Right atrium auricular region (tissue), 2 donors: ENCODE results near the gene ARHGAP42. TPM values are rescaled to one million over a fixed set of nuclear protein-coding genes. Genes with fewer than 3 reads are reported as not detected.

ENCODE experiments used
- DNase-seq: peaks from one replicate; pipeline ENCODE4 v3.0.0-alpha.2; 2019; ENCODE audit warnings: low spot score
- H3K27ac ChIP-seq, 2 donors: fragments of 200-600 bp; sonication (generic); 1 replicate in 1 of 2; 2 replicates in 1 of 2; pipeline ENCODE4 v1.5.1; 2016 to 2019
- H3K27me3 ChIP-seq, 2 donors: fragments of 200-600 bp; sonication (generic); one replicate each; pipeline versions ENCODE4 v1.5.1 to v1.6.0; 2017 to 2019
- H3K36me3 ChIP-seq: fragments of 200-600 bp; sonication (generic); one replicate; pipeline ENCODE4 v1.5.1; 2016
- H3K4me1 ChIP-seq, 2 donors: fragments of 200-600 bp; sonication (generic); one replicate each; pipeline versions ENCODE4 v1.5.1 to v1.6.0; 2017 to 2019
- H3K4me3 ChIP-seq, 2 donors: fragments of 200-600 bp; sonication (generic); 1 replicate in 1 of 2; 2 replicates in 1 of 2; pipeline ENCODE4 v1.5.1; 2017 to 2019; ENCODE audit warnings: mild to moderate bottlenecking in 1 of 2, moderate library complexity in 1 of 2
- H3K9me3 ChIP-seq, 2 donors: fragments of 200-600 bp; sonication (generic); one replicate each; pipeline ENCODE4 v1.5.1; 2019
- CTCF ChIP-seq, 2 donors: fragments of 200-600 bp; sonication (generic); IDR thresholded peaks; one replicate each; pipeline ENCODE4 v1.5.1; 2019; ENCODE audit warnings: antibody characterized with exemption in 2 of 2
- total RNA-seq, 2 donors: library from RNA; depleted of rRNA; stranded (reverse); fragments of >200 nt; gene quantifications; one replicate each; pipeline ENCODE4 v1.1.0, GENCODE V29; 2016

The ARHGAP42 gene
- total RNA-seq, 2 donors from 2014 or later, result 6.1 to 12.1 TPM

- peaks cover 0 to 21% of the 10 kb centered on the region in 2 donors for H3K4me1 ChIP-seq
- H3K27me3 ChIP-seq, result no peaks in the 10 kb centered on the region
- no peak for DNase-seq
- H3K27ac ChIP-seq, result peak overlapping the region; percentile 31 to 32
- TF ChIP-seq CTCF (IDR thresholded peaks at IDR 0.05), result no peak
- no peaks in the 10 kb centered on the region for H3K9me3 ChIP-seq
- H3K36me3 ChIP-seq, result no peaks in the 10 kb centered on the region
- peak overlapping the region in 1 of 2 donors; percentile 5 for H3K4me3 ChIP-seq
Observed at GRCh38 chr11:100715165-100715761, 28.2 kb downstream of the ARHGAP42 start.

- DNase-seq, result no peak
- Histone ChIP-seq H3K4me3 (no peak overlapping the region), H3K4me1 (peaks cover 0 to 23% of the 10 kb centered on the region in 2 donors), H3K36me3 (no peaks in the 10 kb centered on the region), H3K27me3 (no peaks in the 10 kb centered on the region), H3K27ac (no peak overlapping the region), H3K9me3 (no peaks in the 10 kb centered on the region)
- no peak for TF ChIP-seq CTCF (IDR thresholded peaks at IDR 0.05)
Observed at GRCh38 chr11:100716838-100717237, 29.8 kb downstream of the ARHGAP42 start.

- Histone ChIP-seq H3K27ac (peak overlapping the region; percentile 51 to 57), H3K4me1 (peaks cover 0 to 23% of the 10 kb centered on the region in 2 donors), H3K4me3 (no peak overlapping the region)
Observed at GRCh38 chr11:100719362-100719761, 32.3 kb downstream of the ARHGAP42 start.

GRCh38 chr11:100719809-100720221 is 32.7 kb downstream of the ARHGAP42 start:
- no peaks in the 10 kb centered on the region for H3K27me3 ChIP-seq
- no peak for DNase-seq
- H3K36me3 ChIP-seq, result no peaks in the 10 kb centered on the region
- peaks cover 0 to 23% of the 10 kb centered on the region in 2 donors for H3K4me1 ChIP-seq
- no peak overlapping the region for H3K4me3 ChIP-seq
- no peak for TF ChIP-seq CTCF (IDR thresholded peaks at IDR 0.05)
- peak overlapping the region; percentile 51 to 57 for H3K27ac ChIP-seq
- no peaks in the 10 kb centered on the region for H3K9me3 ChIP-seq

More at GRCh38 chr11:100719362-100719761, 32.3 kb downstream of the ARHGAP42 start:
- Histone ChIP-seq H3K27me3 (no peaks in the 10 kb centered on the region), H3K9me3 (no peaks in the 10 kb centered on the region), H3K36me3 (no peaks in the 10 kb centered on the region)
- no peak for DNase-seq
- TF ChIP-seq CTCF (IDR thresholded peaks at IDR 0.05), result no peak

- Histone ChIP-seq H3K36me3 (no peaks in the 10 kb centered on the region), H3K4me1 (peaks cover 0 to 18% of the 10 kb centered on the region in 2 donors), H3K4me3 (no peak overlapping the region), H3K27ac (peak overlapping the region in 1 of 2 donors; percentile 65), H3K27me3 (no peaks in the 10 kb centered on the region), H3K9me3 (no peaks in the 10 kb centered on the region)
- no peak for DNase-seq
- TF ChIP-seq CTCF (IDR thresholded peaks at IDR 0.05), result no peak
Observed at GRCh38 chr11:100726680-100727079, 39.6 kb downstream of the ARHGAP42 start.

GRCh38 chr11:100727410-100727809 is 40.3 kb downstream of the ARHGAP42 start:
- Histone ChIP-seq H3K9me3 (no peaks in the 10 kb centered on the region), H3K27ac (peak overlapping the region; percentile 39 to 65), H3K4me3 (no peak overlapping the region), H3K27me3 (no peaks in the 10 kb centered on the region), H3K4me1 (peaks cover 0 to 18% of the 10 kb centered on the region in 2 donors), H3K36me3 (no peaks in the 10 kb centered on the region)
- no peak for TF ChIP-seq CTCF (IDR thresholded peaks at IDR 0.05)
- no peak for DNase-seq
